DOHH2 (cell line): ENCODE results near the gene MYLK.

Experiments used
- H3F3A ChIP-seq: fragments of 200-600 bp; sonication (generic), shearing (Covaris generic); 2 replicates; pipeline ENCODE4 v1.6.0; 2016; ENCODE audit warnings: antibody characterized with exemption, mild to moderate bottlenecking; ENCODE audit not compliant: control insufficient read depth, insufficient read depth
- H3K27ac ChIP-seq: fragments of 200-600 bp; sonication (generic); 2 replicates; pipeline ENCODE4 v1.5.1; 2014; ENCODE audit warnings: low read depth, mild to moderate bottlenecking, low read length, moderate library complexity
- H3K27me3 ChIP-seq: fragments of 200-600 bp; sonication (generic); 2 replicates; pipeline ENCODE4 v1.6.1; 2014; ENCODE audit warnings: mild to moderate bottlenecking, low read length, mixed read lengths; ENCODE audit not compliant: control insufficient read depth
- H3K36me3 ChIP-seq: fragments of 200-600 bp; sonication (generic); 2 replicates; pipeline ENCODE4 v1.6.1; 2014; ENCODE audit warnings: mild to moderate bottlenecking, low read length, moderate library complexity, mixed read lengths; ENCODE audit not compliant: control insufficient read depth
- H3K4me1 ChIP-seq: fragments of 200-600 bp; sonication (generic); 2 replicates; pipeline ENCODE4 v1.6.1; 2014; ENCODE audit warnings: mild to moderate bottlenecking, low read length, mixed read lengths; ENCODE audit not compliant: control insufficient read depth
- H3K4me2 ChIP-seq: fragments of 200-600 bp; sonication (generic); 2 replicates; pipeline ENCODE4 v1.6.0; 2014; ENCODE audit warnings: mild to moderate bottlenecking, low read length, moderate library complexity
- H3K4me3 ChIP-seq: fragments of 200-600 bp; sonication (generic); 2 replicates; pipeline ENCODE4 v1.5.1; 2014; ENCODE audit warnings: mild to moderate bottlenecking, low read length, mixed read lengths
- H3K79me2 ChIP-seq: fragments of 200-600 bp; sonication (generic); 2 replicates; pipeline ENCODE4 v1.6.1; 2014; ENCODE audit warnings: mild to moderate bottlenecking, low read length, mixed read lengths; ENCODE audit not compliant: control insufficient read depth
- H3K9me2 ChIP-seq: fragments of 200-600 bp; sonication (generic); replicated peaks from 2 replicates; pipeline ENCODE4 v1.6.1; 2014; ENCODE audit warnings: mild to moderate bottlenecking, low read length, mixed read lengths; ENCODE audit not compliant: control insufficient read depth
- H3K9me3 ChIP-seq: fragments of 200-600 bp; sonication (generic); 2 replicates; pipeline ENCODE4 v1.6.1; 2014; ENCODE audit warnings: antibody characterized with exemption, low read length, mixed read lengths; ENCODE audit not compliant: control insufficient read depth, insufficient read depth
- H4K20me1 ChIP-seq: fragments of 200-600 bp; sonication (generic); 2 replicates; pipeline ENCODE4 v1.6.0; 2014; ENCODE audit warnings: low read depth, mild to moderate bottlenecking, antibody characterized with exemption, low read length, moderate library complexity; ENCODE audit not compliant: control insufficient read depth, insufficient read depth
- CTCF ChIP-seq: fragments of 200-600 bp; sonication (generic); IDR thresholded peaks from one replicate; pipeline ENCODE4 v1.5.1; 2014; ENCODE audit warnings: antibody characterized with exemption, mild to moderate bottlenecking, low read depth, low read length; ENCODE audit not compliant: poor library complexity, severe bottlenecking
- EZH2phosphoT487 ChIP-seq: fragments of 200-600 bp; sonication (generic); IDR thresholded peaks from 2 replicates; pipeline ENCODE4 v1.6.1; 2017; ENCODE audit warnings: borderline replicate concordance, mild to moderate bottlenecking, antibody characterized with exemption, low read length, moderate library complexity, mixed read lengths

MYLK gene

GRCh38 chr3:123831420-123831819 is 52.7 kb downstream of the MYLK start:
- H3K4me1 ChIP-seq, result no peaks in the 10 kb centered on the region
- H3K4me3 ChIP-seq, result no peak overlapping the region
- H3K9me2 ChIP-seq, result no peaks in the 10 kb centered on the region
- no peaks in the 10 kb centered on the region for H3K36me3 ChIP-seq
- no peak for TF ChIP-seq CTCF
- no peak for TF ChIP-seq EZH2phosphoT487
- H3K27ac ChIP-seq, result no peak overlapping the region
- H3F3A ChIP-seq, result no peaks in the 10 kb centered on the region
- H3K9me3 ChIP-seq, result no peaks in the 10 kb centered on the region
- H3K4me2 ChIP-seq, result no peak overlapping the region
- no peaks in the 10 kb centered on the region for H4K20me1 ChIP-seq
- no peaks in the 10 kb centered on the region for H3K79me2 ChIP-seq
- H3K27me3 ChIP-seq, result no peaks in the 10 kb centered on the region

- Histone ChIP-seq H3K9me3 (no peaks in the 10 kb centered on the region; the same call in 1 of the 2 replicates), H4K20me1 (no peaks in the 10 kb centered on the region), H3K9me2 (no peaks in the 10 kb centered on the region), H3K79me2 (no peaks in the 10 kb centered on the region), H3K27me3 (peaks cover 9% of the 10 kb centered on the region), H3K4me1 (no peaks in the 10 kb centered on the region), H3K27ac (no peak overlapping the region), H3K4me3 (no peak overlapping the region), H3K36me3 (no peaks in the 10 kb centered on the region), H3K4me2 (no peak overlapping the region), H3F3A (no peaks in the 10 kb centered on the region)
- TF ChIP-seq EZH2phosphoT487, result no peak
These were observed 62.2 kb downstream of the MYLK start for GRCh38 chr3:123821920-123822319.

- H3K4me3 ChIP-seq, result no peak overlapping the region
- no peaks in the 10 kb centered on the region for H3K4me1 ChIP-seq
- no peaks in the 10 kb centered on the region for H3K79me2 ChIP-seq
- no peaks in the 10 kb centered on the region for H3K9me2 ChIP-seq
- H3K36me3 ChIP-seq, result no peaks in the 10 kb centered on the region
- H3F3A ChIP-seq, result no peaks in the 10 kb centered on the region
- H4K20me1 ChIP-seq, result no peaks in the 10 kb centered on the region
- no peak overlapping the region for H3K27ac ChIP-seq
- H3K27me3 ChIP-seq, result peaks cover 9% of the 10 kb centered on the region
- no peak overlapping the region for H3K4me2 ChIP-seq
- H3K9me3 ChIP-seq, result no peaks in the 10 kb centered on the region
- TF ChIP-seq CTCF (no peak), EZH2phosphoT487 (no peak)
These were observed 64.2 kb downstream of the MYLK start for GRCh38 chr3:123819949-123820348.

GRCh38 chr3:123818921-123819429 is 65.2 kb downstream of the MYLK start:
- H3K4me2 ChIP-seq, result no peak overlapping the region
- peaks cover 9% of the 10 kb centered on the region for H3K27me3 ChIP-seq
- no peaks in the 10 kb centered on the region for H3F3A ChIP-seq

More at GRCh38 chr3:123818921-123819429, 65.2 kb downstream of the MYLK start:
- no peak overlapping the region for H3K27ac ChIP-seq
- H3K4me3 ChIP-seq, result no peak overlapping the region
- no peaks in the 10 kb centered on the region for H3K4me1 ChIP-seq
- no peaks in the 10 kb centered on the region for H3K36me3 ChIP-seq
- H4K20me1 ChIP-seq, result no peaks in the 10 kb centered on the region
- TF ChIP-seq EZH2phosphoT487 (no peak), CTCF (no peak)
- no peaks in the 10 kb centered on the region for H3K79me2 ChIP-seq
- no peaks in the 10 kb centered on the region for H3K9me3 ChIP-seq
- no peaks in the 10 kb centered on the region for H3K9me2 ChIP-seq
